GM21786 (cell line): ENCODE data around the gene GUCY1A1.

ENCODE experiments used
- ATAC-seq: cut with Tn5 transposase; IDR thresholded peaks from one replicate; pipeline ENCODE4 v1.9.1; 2021; ENCODE audit not compliant: unreplicated experiment

GUCY1A1 gene

DNA sequence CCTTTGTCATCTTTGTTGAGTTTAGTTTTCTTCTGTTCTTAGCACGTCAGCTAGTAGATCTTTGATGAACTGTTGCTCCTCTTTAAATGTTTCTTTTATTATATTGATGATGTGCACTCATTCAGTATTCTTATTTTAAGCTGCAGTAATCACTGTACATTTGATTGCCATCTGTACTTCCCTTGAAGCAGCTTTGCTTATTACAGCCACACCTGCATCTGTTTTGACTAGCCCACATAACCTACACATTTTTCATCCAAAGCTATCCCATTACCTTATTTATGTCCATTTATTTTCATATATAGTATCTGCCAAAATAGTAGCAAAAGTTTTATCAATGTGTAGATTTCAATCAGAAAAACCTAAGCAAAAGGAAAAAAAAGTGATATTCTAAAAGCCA, 68.3 kb downstream of the GUCY1A1 start:
- ATAC-seq = no peak

DNA sequence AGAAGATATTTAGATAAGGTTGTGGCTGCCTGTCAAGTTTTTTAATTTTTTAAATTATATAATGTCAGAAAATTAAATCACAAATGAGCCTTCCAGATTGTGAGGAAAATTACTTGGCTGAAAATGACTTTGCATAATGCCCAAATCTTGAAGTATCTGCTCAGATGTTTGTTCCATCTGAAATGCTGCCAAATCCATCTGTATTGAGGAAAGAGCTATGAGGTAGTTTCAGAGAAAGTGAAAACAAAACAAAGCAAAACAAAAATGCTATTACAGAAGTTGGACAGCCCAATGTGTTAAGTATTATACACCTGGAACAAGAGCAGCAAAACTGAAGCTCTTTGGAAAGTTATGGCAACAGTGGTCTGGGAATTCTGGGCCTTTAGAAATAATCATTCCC, 68.8 kb downstream of the GUCY1A1 start:
- ATAC-seq = no peak

DNA sequence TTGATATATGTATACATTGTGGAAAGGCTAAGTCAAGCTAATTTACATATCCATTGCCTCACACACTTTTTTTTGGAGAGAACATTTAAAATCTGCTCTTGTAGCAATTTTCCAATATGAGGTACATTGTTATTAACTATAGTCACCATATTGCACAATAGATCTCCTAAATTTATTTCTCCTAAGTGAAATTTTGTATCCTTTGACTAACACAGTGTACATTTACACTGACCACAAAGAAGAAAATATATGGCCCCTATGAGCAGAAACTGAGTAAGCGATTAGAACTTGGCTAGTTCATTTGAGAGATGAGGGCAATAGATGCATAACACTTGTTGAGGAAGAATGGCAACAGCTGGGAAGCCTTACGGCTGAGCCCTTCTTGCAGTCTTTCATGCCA, 71.9 kb downstream of the GUCY1A1 start:
- no peak for ATAC-seq

DNA sequence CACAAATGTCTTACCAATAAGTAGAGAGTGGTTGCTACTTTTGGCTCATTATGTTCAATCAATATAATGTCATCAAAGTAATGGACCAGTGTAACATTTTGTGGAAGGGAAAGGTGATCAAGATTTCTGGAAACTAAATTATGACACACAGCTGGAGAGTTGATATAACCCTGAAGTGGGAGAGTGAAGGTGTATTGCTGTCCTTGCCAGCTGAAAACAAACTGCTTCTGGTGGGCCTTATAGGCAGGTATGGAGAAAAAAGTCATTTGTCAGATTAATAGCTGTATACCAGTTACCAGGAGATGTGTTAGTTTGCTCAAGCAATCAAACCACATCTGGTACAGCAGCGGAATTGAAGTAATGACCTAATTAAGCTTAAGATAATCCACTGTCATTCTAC, 74.9 kb downstream of the GUCY1A1 start:
- ATAC-seq = no peak

DNA sequence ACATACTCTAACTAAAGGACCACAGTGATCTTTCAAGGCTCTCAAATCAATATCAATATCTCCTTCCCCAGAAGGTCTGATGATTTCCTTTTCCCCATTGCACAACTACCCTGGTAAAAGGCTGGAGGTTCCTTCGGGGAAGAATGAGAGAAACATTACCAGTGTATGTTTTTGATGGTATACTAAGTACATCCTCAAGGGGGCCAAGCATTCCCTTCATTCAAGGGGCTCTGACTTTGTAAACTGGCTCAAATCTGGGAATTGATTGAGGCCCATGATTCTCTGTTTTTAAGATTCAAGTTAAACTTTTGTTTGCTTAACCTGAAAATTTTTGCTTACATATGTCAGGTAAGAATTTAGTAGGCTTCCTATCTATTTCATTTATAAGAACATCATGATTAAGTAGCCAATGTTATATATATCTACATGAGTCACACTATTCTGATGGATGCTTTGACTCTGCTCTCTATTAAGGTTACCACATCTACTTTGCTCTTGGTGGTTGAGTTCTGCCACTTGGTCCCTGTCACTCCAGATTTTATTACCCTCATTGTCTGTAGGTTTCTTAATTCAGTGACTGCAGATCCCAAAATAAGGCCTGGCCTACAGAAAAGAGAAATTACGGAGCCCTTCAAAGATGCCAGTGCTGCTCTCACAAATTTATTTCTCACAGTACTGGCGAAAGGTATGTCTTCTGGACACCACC, 75.8 kb downstream of the GUCY1A1 start:
- no peak for ATAC-seq

DNA sequence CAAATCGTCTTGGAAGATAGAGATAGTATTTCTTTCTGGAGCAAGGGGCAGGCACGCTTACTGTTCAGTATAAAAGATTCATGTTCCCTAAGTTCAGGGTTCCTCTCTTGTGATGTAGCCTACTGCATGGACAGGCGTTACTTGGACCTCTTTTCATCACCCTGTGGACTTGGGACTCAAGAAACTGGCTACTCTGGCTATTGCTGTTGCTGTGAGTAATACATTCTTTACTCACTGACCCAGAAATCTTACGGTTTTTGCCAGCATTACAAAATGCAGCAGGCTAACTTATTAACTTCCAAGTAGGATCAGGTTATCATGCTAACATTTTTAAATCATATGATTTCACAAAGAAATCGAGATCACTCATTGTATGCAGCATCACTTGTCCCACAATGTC, 79.3 kb downstream of the GUCY1A1 start:
- no peak for ATAC-seq

DNA sequence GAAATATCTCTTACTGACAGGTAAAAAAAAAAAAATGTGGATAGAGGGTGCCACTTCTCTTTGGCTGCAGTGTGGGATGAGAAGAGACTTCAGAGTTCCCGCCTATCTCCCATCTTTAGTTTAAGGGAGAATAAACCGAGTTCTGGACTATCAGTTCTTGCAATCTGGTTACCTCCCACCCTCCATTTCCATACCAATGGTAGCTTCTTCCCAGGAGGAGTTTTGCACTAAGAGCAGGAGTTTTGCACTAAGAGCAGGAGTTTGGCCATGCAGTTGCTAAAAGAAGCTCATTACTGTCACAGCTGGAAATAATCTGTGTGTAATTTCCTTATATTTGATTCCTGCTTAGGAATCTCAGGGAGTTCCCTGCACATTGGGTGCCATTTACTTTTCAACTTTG, 81.4 kb downstream of the GUCY1A1 start:
- no peak for ATAC-seq

DNA sequence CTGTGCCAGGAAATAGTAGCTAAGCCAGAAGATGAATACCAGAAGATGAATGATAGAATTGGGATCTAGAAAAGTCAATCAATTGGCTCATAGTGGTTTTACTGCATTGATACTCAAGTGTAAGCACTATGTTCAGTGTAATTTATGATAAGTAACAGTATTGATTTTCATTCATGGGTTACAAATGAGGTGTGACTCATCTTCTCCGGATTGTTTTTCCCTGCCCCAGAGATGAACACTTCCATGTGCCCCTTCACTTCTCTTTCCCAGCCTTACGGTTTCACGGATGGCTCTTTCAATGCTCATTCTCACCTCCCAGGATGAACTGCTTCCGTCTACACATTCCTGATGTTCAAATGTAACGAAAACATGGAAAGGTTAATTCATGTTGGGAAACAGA, 82.4 kb downstream of the GUCY1A1 start:
- no peak for ATAC-seq

DNA sequence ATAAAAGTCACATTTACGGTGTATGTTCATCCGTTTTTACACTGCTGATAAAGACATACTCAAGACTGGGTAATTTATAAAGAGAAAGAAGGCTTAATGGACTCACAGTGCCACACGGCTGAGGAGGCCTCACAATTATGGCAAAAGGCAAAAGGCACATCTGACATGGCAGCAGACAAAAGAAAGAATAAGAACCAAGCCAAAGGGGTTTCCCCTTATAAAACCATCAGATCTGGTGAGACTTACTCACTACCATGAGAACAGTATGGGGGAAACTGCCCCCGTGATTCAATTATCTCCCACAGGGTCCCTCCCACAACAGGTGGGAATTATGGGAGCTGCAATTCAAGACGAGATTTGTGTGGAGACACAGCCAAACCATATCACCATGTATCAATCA, 84.9 kb downstream of the GUCY1A1 start:
- ATAC-seq = no peak

DNA sequence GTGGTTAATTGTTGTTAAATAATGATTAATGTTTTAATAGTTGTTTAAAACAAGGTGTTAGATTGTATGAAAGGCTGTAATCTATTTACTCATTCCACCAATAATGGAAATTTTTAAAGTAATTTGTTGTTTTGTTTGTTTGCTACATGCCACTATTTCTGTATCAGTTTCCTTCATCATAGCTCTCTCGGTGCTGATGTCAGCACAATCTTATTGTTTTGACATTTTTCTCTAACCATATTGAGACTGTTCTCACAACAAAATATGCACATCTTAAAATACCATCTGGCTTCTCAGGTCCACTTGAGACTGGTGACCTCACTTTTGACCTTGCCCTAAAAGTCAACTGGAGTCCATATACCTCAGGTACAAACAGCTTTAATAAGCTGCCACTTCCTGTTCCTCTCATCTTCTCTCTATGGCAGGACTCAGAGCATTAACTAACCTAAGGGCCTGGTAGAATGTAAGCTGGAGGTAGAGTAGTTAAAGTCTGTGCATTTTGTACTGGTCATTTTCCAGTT, 91.2 kb downstream of the GUCY1A1 start:
- ATAC-seq = no peak

DNA sequence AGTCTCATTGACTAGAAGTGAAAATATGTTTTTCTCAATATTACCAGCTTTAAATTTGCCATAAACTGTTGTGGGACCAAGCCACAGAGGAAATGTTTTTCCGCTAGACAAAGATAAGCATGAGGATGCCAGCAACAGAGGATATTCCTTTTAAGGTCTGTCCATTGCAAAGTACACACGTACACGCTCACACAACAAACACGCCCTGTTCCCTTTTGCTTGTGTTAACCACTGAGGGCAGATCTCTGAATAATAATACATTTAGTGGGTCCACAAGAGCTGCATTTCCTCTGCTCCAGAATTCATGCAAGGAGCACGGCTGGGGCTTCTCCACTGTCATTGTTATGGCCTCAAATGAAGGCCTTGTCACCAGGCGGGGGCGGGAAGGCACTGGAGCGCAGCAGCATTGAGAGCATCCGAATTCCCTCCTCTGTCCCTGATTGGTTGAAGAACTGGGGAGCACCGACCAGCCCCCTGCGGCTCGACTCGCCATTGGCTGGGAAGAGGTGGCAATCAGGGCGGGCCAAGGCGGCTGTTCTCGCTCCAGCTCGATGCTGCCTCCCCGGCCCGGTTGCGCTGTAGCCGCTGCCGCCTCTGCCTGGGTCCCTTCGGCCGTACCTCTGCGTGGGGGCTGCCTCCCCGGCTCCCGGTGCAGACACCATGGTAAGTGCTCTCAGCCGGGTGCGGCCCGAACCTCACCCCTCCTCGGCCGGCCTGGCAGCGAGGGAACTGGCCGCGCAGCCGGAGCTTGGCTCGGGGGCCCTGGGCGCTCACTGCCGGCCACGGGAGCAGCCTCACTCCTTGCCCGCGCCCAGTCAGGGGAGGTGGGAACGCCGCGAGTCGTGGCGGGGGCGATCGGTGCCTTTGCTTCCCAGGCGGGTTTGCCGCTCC, 92.1 kb downstream of the GUCY1A1 start, which contains the start of gene GUCY1B1:
GUCY1B1 (plus strand) TSS at position 541 of the 891 bp plus-strand sequence; CDS start at position 661, 120 bp downstream.
- peak; percentile 96 for ATAC-seq

DNA sequence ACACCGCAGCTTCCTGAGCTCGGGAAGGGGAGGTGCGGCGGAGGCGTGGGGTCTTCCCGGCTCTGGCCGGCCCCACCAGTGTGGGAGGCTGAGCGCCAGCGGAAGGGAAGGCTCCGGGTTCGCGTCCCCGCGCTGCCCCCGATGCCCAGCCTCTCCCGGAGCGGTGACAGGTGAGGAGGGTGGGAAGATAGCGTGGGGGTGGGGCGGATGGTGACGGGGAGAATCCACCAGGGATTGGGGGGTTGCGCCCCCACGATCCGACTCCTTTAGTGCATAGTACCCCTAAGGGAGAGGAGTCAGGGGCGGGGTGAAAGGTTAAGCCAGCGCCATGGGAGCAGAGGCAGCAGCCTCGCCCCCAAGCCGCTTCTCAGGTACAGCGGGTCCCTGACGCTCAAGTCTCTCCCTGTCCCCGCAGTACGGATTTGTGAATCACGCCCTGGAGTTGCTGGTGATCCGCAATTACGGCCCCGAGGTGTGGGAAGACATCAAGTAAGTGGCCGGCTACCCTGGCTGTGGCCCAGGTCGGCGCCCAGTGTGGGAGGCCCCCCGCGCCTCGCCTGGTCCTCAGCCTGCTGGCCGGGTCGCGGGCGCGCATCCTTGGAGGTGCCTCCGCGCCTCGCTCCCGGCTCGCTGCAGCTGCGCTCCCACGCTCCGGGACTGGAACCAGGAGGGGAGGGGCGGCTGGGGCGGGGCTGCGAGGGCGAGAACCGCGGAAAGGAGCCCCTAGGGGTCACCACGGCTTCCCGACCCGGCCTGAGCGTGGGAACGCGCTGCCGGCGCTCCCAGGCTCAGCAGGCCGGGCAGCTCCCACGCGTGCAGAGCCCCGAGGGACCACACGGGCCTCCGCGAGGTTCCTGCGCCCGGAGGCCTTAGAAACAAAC, 93.0 kb downstream of the GUCY1A1 start:
- peak; percentile 19 for ATAC-seq

DNA sequence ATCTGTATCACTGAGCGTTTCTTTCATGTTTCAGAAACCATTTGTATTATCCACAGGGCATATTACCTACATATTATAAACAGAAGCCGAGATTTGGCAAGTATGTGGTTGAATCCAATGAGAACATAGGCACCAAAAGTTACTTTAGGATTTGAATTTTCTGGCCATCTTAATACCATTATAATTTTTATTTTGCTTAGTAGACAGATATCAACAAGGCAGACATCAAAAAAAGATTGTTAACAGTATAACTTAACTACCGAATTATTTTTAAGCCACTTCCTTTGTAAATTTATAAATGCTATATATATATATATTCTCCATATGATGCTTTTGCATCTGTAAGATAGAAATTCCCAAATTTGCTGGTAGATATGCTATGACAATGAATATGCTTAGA, 94.4 kb downstream of the GUCY1A1 start:
- no peak for ATAC-seq

DNA sequence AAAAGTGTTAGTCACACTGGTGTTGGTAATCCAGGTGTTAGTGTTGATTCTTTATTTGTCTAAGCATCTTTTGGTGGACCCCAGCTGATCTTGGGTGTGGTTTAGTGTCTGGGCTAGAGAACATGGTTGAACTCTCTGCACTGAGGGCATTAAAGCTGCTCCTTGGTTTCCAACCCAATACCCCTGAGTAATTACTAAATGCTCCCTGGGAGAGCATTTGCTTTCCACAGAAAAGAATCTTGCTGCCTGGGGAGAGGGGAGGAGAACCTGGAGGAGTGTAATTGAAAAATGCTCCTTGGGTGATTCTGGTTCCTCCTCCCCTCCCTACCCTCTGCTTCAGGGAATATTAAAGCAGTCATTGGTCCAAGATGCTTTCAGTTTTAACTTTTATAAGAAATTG, 95.3 kb downstream of the GUCY1A1 start:
- ATAC-seq = no peak

DNA sequence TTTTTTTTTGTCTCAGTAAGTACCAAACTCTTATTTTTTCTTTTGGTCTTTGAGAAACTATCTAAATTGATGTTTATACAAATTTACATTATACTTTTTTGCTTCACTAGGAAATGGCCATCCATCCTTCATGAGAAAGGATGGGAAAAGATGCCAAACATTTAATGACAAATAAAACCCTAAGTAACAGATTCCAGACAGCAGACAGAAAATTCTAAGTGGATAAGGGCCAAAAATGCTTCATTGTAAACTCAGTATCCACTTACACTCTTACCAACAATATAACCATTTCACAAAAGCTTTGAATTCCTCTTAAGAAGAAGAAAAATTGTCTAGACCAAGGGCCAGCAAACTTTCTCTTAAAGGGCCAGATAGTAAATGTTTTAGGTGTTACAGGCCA, 95.7 kb downstream of the GUCY1A1 start:
- no peak for ATAC-seq

DNA sequence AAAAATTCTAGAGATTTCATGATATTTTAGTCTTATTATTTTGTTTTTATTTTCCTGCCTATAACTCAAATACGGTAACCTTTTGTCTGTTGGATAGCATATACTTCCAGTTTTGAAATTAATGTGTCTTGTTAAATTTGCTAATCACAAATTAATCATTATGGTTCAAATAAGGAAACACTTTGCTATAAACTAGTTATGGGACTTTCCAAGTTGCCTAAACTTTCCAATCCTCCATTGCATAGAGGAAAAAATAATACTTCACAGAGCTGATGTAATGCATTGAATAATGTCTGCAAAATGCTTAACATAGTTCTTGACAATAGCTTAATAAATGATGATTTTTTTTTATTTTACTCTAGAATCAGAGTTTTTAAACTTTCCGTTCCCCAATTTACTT, 96.9 kb downstream of the GUCY1A1 start:
- no peak for ATAC-seq

DNA sequence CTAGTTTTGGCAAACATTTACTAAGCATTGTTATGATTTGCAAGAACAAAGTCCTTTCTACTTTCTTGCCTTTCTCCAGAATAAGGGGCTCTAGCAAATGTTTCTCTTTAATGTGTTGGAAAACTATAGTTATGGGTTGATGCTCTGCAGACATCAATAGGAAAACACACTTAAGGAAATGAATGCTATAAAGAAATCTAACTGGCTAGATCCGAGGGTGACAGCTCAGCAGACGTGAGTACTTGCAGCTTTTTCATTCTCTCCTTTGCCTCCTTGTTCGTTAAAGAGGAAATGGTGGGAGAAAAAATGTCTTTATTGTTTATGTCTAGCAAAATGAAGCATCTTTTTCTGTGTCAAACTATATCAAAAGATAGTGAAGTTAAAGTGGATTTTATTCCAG, 98.5 kb downstream of the GUCY1A1 start:
- ATAC-seq = no peak

DNA sequence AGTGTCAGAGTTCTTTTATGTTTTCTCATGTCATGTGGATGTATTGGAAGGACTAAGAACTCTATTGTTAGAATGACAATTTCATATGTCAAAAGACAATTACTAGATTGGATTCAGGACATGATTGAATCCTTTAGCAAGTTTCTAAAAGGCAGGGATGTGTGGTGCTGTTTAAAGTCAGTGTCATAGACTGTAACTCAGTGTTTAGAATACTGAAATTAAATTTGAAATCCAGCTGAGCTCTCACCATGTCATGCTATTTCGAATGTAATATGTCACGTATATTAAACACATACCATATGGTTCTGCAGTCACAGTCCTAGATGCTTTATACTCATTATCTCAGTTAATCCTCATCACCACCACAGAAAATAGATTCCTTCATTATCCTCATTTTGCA, 100.0 kb downstream of the GUCY1A1 start:
- no peak for ATAC-seq

DNA sequence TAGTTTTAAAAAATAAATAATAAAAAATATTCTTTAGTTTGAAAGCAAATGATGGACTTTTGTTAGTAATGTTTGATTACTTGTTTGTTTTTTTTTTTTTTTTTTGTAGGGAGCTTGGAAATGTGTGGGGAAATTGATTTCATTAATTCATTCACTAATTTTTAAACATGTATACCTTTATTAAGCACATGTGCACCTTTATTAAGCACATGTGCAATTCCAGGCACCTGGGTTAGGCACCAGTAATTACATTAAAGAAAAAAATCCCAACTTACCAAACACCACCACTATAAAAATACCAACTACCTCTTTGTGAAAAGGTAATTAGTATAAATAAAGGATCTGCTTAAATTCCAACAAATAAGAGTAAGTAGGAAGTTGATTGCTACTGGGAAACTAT, 101.7 kb downstream of the GUCY1A1 start:
- no peak for ATAC-seq

DNA sequence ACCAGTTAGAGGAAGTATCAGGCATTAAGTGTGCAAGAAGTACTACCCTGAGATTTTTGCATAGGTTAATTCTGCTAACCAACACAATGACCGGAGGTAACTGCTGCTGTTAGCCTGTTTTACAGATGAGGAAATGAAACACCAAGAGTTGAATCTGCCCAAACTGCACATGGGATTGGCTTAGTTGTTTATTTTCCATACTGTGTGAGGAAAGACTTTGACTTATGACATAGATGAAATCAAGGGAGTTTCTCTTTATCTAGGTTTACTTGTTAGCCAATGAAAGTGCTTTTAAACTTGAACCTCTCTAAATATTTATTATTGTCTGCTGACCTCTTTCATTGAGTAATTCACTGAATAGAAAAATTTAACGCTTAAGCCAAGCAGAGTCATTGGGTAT, 102.4 kb downstream of the GUCY1A1 start:
- ATAC-seq = peak; percentile 82
